22Rv1 (cell line): ENCODE results near the gene THRB.

Experiments used
- ZFX ChIP-seq: fragments of 450-650 bp; IDR thresholded peaks from 2 replicates; pipeline ENCODE4 v1.6.1; 2017; ENCODE audit warnings: antibody characterized with exemption, borderline replicate concordance
- TF ChIP-seq, protein P1 (sequence below): fragments of 450-650 bp; IDR thresholded peaks from 2 replicates; pipeline ENCODE4 v1.5.1; 2017; ENCODE audit warnings: mild to moderate bottlenecking

DNA sequence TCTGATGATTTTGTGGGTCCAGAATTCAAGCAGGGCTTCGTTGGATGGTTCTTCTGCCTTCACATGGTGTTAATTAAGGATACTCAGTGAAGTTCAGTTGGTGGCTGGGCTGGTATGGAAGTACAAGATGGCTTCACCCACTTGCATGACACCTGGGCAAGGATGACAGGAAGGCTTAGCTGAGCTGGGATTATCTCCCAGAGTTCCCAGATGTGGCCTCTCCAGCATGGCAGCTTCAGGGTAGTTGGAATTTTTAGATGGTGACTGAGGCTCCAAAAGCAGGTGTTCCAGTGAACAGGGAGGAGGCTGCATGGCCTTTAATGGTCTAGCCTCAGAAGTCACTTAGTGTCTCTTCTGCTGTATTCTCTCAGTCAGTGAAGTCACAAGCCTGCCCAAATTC is 135.5 kb downstream of the THRB start:
- TF ChIP-seq, protein P1, sequence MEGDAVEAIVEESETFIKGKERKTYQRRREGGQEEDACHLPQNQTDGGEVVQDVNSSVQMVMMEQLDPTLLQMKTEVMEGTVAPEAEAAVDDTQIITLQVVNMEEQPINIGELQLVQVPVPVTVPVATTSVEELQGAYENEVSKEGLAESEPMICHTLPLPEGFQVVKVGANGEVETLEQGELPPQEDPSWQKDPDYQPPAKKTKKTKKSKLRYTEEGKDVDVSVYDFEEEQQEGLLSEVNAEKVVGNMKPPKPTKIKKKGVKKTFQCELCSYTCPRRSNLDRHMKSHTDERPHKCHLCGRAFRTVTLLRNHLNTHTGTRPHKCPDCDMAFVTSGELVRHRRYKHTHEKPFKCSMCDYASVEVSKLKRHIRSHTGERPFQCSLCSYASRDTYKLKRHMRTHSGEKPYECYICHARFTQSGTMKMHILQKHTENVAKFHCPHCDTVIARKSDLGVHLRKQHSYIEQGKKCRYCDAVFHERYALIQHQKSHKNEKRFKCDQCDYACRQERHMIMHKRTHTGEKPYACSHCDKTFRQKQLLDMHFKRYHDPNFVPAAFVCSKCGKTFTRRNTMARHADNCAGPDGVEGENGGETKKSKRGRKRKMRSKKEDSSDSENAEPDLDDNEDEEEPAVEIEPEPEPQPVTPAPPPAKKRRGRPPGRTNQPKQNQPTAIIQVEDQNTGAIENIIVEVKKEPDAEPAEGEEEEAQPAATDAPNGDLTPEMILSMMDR, result no peak
- TF ChIP-seq ZFX, result no peak
